H1 (cell line): ENCODE results near the gene SLC22A8. TPM values are rescaled to one million over a fixed set of nuclear protein-coding genes. Genes with fewer than 3 reads are reported as not detected.

ENCODE experiments used
- CTCF ChIA-PET: fragments of 300-600 bp; sonication (Branson Sonifier 250); formaldehyde crosslinking; loops from one replicate; lab custom pipeline; 2021; ENCODE audit not compliant: partially characterized antibody; lab: Charles Lee
- POLR2A ChIA-PET: fragments of 300-600 bp; sonication (Branson Sonifier 250); formaldehyde crosslinking; loops from one replicate; lab custom pipeline; 2021; ENCODE audit warnings: inconsistent platforms; ENCODE audit not compliant: partially characterized antibody; lab: Charles Lee
- DNase-seq, 2 experiments: peaks; one replicate each; pipeline versions ENCODE4 v3.0.0 to v3.0.0-alpha.2; 2010 to 2022; ENCODE audit warnings: low spot score in 2 of 2, low read depth in 1 of 2, mixed read lengths in 1 of 2
- FAIRE-seq: peaks from 2 replicates; lab custom pipeline; 2011; peaks lifted over from hg19 to GRCh38; lab: Jason Lieb, UNC
- H2AFZ ChIP-seq: 2 replicates; pipeline ENCODE4 v1.8.1; 2012; ENCODE audit warnings: low read length, inconsistent platforms
- H2AK5ac ChIP-seq: 2 replicates; pipeline ENCODE4 v1.6.1; 2013; ENCODE audit warnings: low read depth, low read length
- H2BK120ac ChIP-seq: replicated peaks from 2 replicates; pipeline ENCODE3; 2013; ENCODE audit warnings: low read depth, low read length, inconsistent platforms
- H2BK12ac ChIP-seq: 2 replicates; pipeline ENCODE4 v1.6.1; 2013; ENCODE audit warnings: low read depth, low read length
- H2BK15ac ChIP-seq: 2 replicates; pipeline ENCODE4 v1.6.1; 2013; ENCODE audit warnings: low read length
- H2BK20ac ChIP-seq: 2 replicates; pipeline ENCODE4 v1.6.1; 2013; ENCODE audit warnings: low read length
- H2BK5ac ChIP-seq: 2 replicates; pipeline ENCODE4 v1.6.1; 2013; ENCODE audit warnings: low read depth, low read length
- H3K14ac ChIP-seq: 2 replicates; pipeline ENCODE4 v1.6.1; 2013; ENCODE audit warnings: inconsistent platforms; ENCODE audit not compliant: insufficient read length
- H3K18ac ChIP-seq: 2 replicates; pipeline ENCODE4 v1.6.1; 2013; ENCODE audit warnings: low read length; ENCODE audit errors: extremely low read depth
- H3K23ac ChIP-seq: 2 replicates; pipeline ENCODE4 v1.6.1; 2013; ENCODE audit warnings: inconsistent platforms; ENCODE audit not compliant: insufficient read length
- H3K23me2 ChIP-seq: 2 replicates; pipeline ENCODE4 v1.6.1; 2013; ENCODE audit warnings: low read depth, low read length
- H3K27ac ChIP-seq: 2 replicates; pipeline ENCODE4 v1.6.1; 2011; ENCODE audit warnings: low read depth, low read length, inconsistent platforms
- H3K27me3 ChIP-seq, 4 experiments: replicated peaks in 1 of 4; 1 replicate in 1 of 4; 2 replicates in 3 of 4; pipeline versions ENCODE4 v1.6.1 to v1.8.1; 2011 to 2013; ENCODE audit warnings: low read length in 3 of 4, mild to moderate bottlenecking in 3 of 4, inconsistent platforms in 2 of 4, mixed read lengths in 2 of 4, moderate library complexity in 1 of 4; ENCODE audit not compliant: control insufficient read depth in 3 of 4, insufficient read depth in 3 of 4; ENCODE audit errors: extremely low read depth in 1 of 4
- H3K36me3 ChIP-seq, 4 experiments: 2 replicates each; pipeline versions ENCODE4 v1.6.1 to v1.8.1; 2011 to 2013; ENCODE audit warnings: mild to moderate bottlenecking in 4 of 4, low read length in 3 of 4, moderate library complexity in 2 of 4, control low read depth in 1 of 4, inconsistent platforms in 1 of 4; ENCODE audit not compliant: insufficient read depth in 4 of 4, control insufficient read depth in 2 of 4
- H3K4ac ChIP-seq: replicated peaks from 2 replicates; pipeline ENCODE3; 2013; ENCODE audit warnings: low read length, low read depth, mixed read lengths, inconsistent platforms; ENCODE audit not compliant: insufficient read length
- H3K4me1 ChIP-seq, 4 experiments: replicated peaks in 1 of 4; 1 replicate in 1 of 4; 2 replicates in 3 of 4; pipeline versions ENCODE4 v1.6.1 to v1.8.1; 2011 to 2013; ENCODE audit warnings: low read length in 3 of 4, inconsistent platforms in 2 of 4, mixed read lengths in 1 of 4; ENCODE audit not compliant: insufficient read depth in 4 of 4, control insufficient read depth in 3 of 4
- H3K4me2 ChIP-seq, 2 experiments: 2 replicates each; pipeline versions ENCODE4 v1.6.1 to v1.8.1; 2011 to 2013; ENCODE audit warnings: low read depth in 2 of 2, low read length in 2 of 2, control low read depth in 1 of 2, inconsistent platforms in 1 of 2, mild to moderate bottlenecking in 1 of 2; ENCODE audit not compliant: insufficient read depth in 1 of 2
- H3K4me3 ChIP-seq, 4 experiments: fragments of 200-600, 300-600 bp in 1 of 4; sonication (generic), shearing (Covaris generic), sonication (Bioruptor Twin) in 1 of 4; 2 replicates each; pipeline versions ENCODE4 v1.5.1 to v1.8.1; 2011 to 2016; ENCODE audit warnings: low read length in 4 of 4, low read depth in 3 of 4, control low read depth in 2 of 4, inconsistent platforms in 2 of 4, mild to moderate bottlenecking in 2 of 4, mixed read lengths in 1 of 4, moderate library complexity in 1 of 4; ENCODE audit not compliant: insufficient read depth in 2 of 4; ENCODE audit errors: extremely low read depth in 1 of 4
- H3K56ac ChIP-seq: replicated peaks from 2 replicates; pipeline ENCODE3; 2013; ENCODE audit warnings: low read depth, mild to moderate bottlenecking, mixed read lengths, low read length, inconsistent platforms; ENCODE audit not compliant: insufficient read length
- H3K79me1 ChIP-seq: 2 replicates; pipeline ENCODE4 v1.6.1; 2013; ENCODE audit warnings: low read depth, low read length, control low read depth
- H3K79me2 ChIP-seq, 2 experiments: 2 replicates each; pipeline versions ENCODE4 v1.6.1 to v1.8.1; 2012 to 2013; ENCODE audit warnings: low read length in 2 of 2, mild to moderate bottlenecking in 2 of 2, inconsistent platforms in 1 of 2; ENCODE audit not compliant: insufficient read depth in 2 of 2, control insufficient read depth in 1 of 2
- H3K9ac ChIP-seq, 4 experiments: replicated peaks in 1 of 4; 1 replicate in 1 of 4; 2 replicates in 3 of 4; pipeline versions ENCODE4 v1.6.1 to v1.8.1; 2011 to 2013; ENCODE audit warnings: low read depth in 3 of 4, low read length in 3 of 4, control low read depth in 2 of 4, mild to moderate bottlenecking in 2 of 4, moderate library complexity in 2 of 4, inconsistent platforms in 1 of 4; ENCODE audit errors: extremely low read depth in 1 of 4
- H3K9me3 ChIP-seq, 2 experiments: 2 replicates each; pipeline versions ENCODE4 v1.6.1 to v1.8.1; 2012 to 2013; ENCODE audit warnings: mild to moderate bottlenecking in 2 of 2, moderate library complexity in 2 of 2, control low read depth in 1 of 2, inconsistent platforms in 1 of 2, low read depth in 1 of 2, low read length in 1 of 2, mixed read lengths in 1 of 2; ENCODE audit not compliant: insufficient read depth in 2 of 2
- H4K20me1 ChIP-seq, 2 experiments: replicated peaks in 1 of 2; 2 replicates each; pipeline versions ENCODE3 to v1.8.1; 2011 to 2013; ENCODE audit warnings: inconsistent platforms in 2 of 2, low read length in 2 of 2, mild to moderate bottlenecking in 1 of 2; ENCODE audit not compliant: insufficient read depth in 2 of 2, control insufficient read depth in 1 of 2
- H4K5ac ChIP-seq: 2 replicates; pipeline ENCODE4 v1.6.1; 2013; ENCODE audit warnings: low read length, low read depth, mixed read lengths, inconsistent platforms; ENCODE audit not compliant: insufficient read length
- H4K8ac ChIP-seq: 2 replicates; pipeline ENCODE4 v1.8.0; 2013; ENCODE audit warnings: mild to moderate bottlenecking, moderate library complexity, low read length, inconsistent platforms; ENCODE audit not compliant: insufficient read depth; ENCODE audit errors: extremely low read depth
- H4K91ac ChIP-seq: replicated peaks from 2 replicates; pipeline ENCODE3; 2013; ENCODE audit warnings: low read length, mixed read lengths, inconsistent platforms; ENCODE audit not compliant: insufficient read length
- CTBP2 ChIP-seq: IDR thresholded peaks from 2 replicates; pipeline ENCODE4 v1.7.0; 2011; ENCODE audit warnings: borderline replicate concordance, mild to moderate bottlenecking, moderate library complexity, mixed read lengths, low read length; ENCODE audit not compliant: insufficient read depth, insufficient read length
- USF2 ChIP-seq: IDR thresholded peaks from 2 replicates; pipeline ENCODE4 v1.6.1; 2011; ENCODE audit warnings: low read length, improper control_type of control experiment
- WGBS, 2 experiments: shearing (Covaris generic) in 1 of 2; methylation state at CpG; one replicate each; pipeline versions ENCODE4 v1.1.6 to v1.1.7; 2013 to 2015; ENCODE audit warnings: low lambda C conversion rate in 2 of 2, mixed read lengths in 2 of 2, inconsistent platforms in 1 of 2, low coverage in 1 of 2, missing lambda C conversion rate in 1 of 2; ENCODE audit not compliant: insufficient replicate concordance in 2 of 2, insufficient coverage in 1 of 2, insufficient read length in 1 of 2; ENCODE audit errors: extremely low coverage in 1 of 2, missing lambda C conversion rate in 1 of 2; 5-methylcytosine and 5-hydroxymethylcytosine counted together
- polyA plus RNA-seq, 7 experiments: library from polyadenylated mRNA; depleted of rRNA in 3 of 7; stranded (reverse) in 5 of 7; unstranded in 2 of 7; fragments of >200 nt in 5 of 7; fragments of 200-250 nt in 2 of 7; gene quantifications; 1 replicate in 5 of 7; 2 replicates in 1 of 7; 4 replicates in 1 of 7; pipeline versions ENCODE4 v1.2.1 to v1.2.3, GENCODE V29; 2011 to 2013; ENCODE audit warnings: missing spikeins in 2 of 7, mixed read lengths in 2 of 7
- total RNA-seq: library from RNA; stranded (reverse); fragmentation: NEBNext Ultra II Directional; extraction: Animal tissue kit (Norgen Biotek cat#: 25700); gene quantifications from 2 replicates; pipeline ENCODE4 v1.2.1, GENCODE V29; 2021

Gene SLC22A8
- total and polyA plus RNA-seq, 2 of the 8 experiments (the other 6 are each of a cell fraction or from before 2014, with no cell fraction given): not detected

- DNase-seq: no peak
- no peaks in the 10 kb centered on the region for H4K20me1 ChIP-seq
These were observed 35.4 kb downstream of the SLC22A8 start for GRCh38 chr11:62980133-62980760.

More at GRCh38 chr11:62980133-62980760, 35.4 kb downstream of the SLC22A8 start:
- H3K23me2 ChIP-seq: no peaks in the 10 kb centered on the region
- no peak overlapping the region for H2BK20ac ChIP-seq
- no peak overlapping the region for H2BK5ac ChIP-seq
- H3K27me3 ChIP-seq: no peaks in the 10 kb centered on the region; a peak in 2 of 7 replicates
- H3K4me1 ChIP-seq: peaks cover 0 to 2% (median under 1%) of the 10 kb centered on the region in 4 experiments; a peak in 2 of 7 replicates
- TF ChIP-seq CTBP2 (no peak), USF2 (no peak)
- no peak overlapping the region for H4K8ac ChIP-seq
- no peak overlapping the region for H4K5ac ChIP-seq
- no peaks in the 10 kb centered on the region for H3K79me1 ChIP-seq
- H2BK120ac ChIP-seq: no peak overlapping the region
- H2AFZ ChIP-seq: no peak overlapping the region
- H3K4me3 ChIP-seq: no peak overlapping the region
- H4K91ac ChIP-seq: no peak overlapping the region
- no peaks in the 10 kb centered on the region for H3K36me3 ChIP-seq
- no peak overlapping the region for H2BK15ac ChIP-seq
- H3K18ac ChIP-seq: no peak overlapping the region
- no peaks in the 10 kb centered on the region for H3K79me2 ChIP-seq
- H3K23ac ChIP-seq: no peak overlapping the region
- H3K4me2 ChIP-seq: no peak overlapping the region
- H3K14ac ChIP-seq: no peak overlapping the region
- no peak overlapping the region for H3K4ac ChIP-seq
- H3K9me3 ChIP-seq: no peaks in the 10 kb centered on the region
- no peak overlapping the region for H3K9ac ChIP-seq
- no peak overlapping the region for H2AK5ac ChIP-seq
- no peak overlapping the region for H3K27ac ChIP-seq
- FAIRE-seq: no peak
- POLR2A ChIA-PET: interaction anchor here (0.6 to 1.4 kb wide), 3 partner anchors 11 to 168 kb away, joined by 3 to 4 read pairs (median 3); no protein-coding TSS in a partner anchor
- no peak overlapping the region for H2BK12ac ChIP-seq
- no peak overlapping the region for H3K56ac ChIP-seq
- CTCF ChIA-PET: interaction anchor here (0.9 to 13.2 kb wide), 7 partner anchors 14 to 73 kb away, joined by 3 to 201 read pairs (median 4); no protein-coding TSS in a partner anchor
- WGBS, 2 experiments: 76% methylated on average over 1 of the region's 1 CpG; no CpG with 5 or more reads in 1 of the 2 experiments
